HepG2 (cell line): ENCODE measurements around the gene AKR1C4. TPM values are rescaled to one million over a fixed set of nuclear protein-coding genes. Genes with fewer than 3 reads are reported as not detected.
A peak's percentile ranks its signal among the peaks of the same experiment; 100 is the strongest.

Source experiments
- ATAC-seq: fragments of 200-7000 bp; cut with Tn5 transposase; 3 replicates; pipeline ENCODE4 v1.9.1; 2020; ENCODE audit warnings: mild to moderate bottlenecking, moderate library complexity
- BruUV-seq: library from RNA; stranded (reverse); fragments of 400-500 nt; replicated peaks from 2 replicates; lab custom pipeline; 2021; lab: Mats Ljungman, UMichigan
- CTCF ChIA-PET: fragments of 300-600 bp; formaldehyde crosslinking; extraction: SDS; loops from one replicate; lab custom pipeline; 2021; ENCODE audit warnings: low total read pairs, inconsistent platforms, low intra/inter-chr PET ratio; lab: Yijun Ruan, JAX
- POLR2A ChIA-PET: fragments of 350-600 bp; sonication (Branson Sonifier 250); formaldehyde crosslinking; loops from one replicate; lab custom pipeline; 2020; ENCODE audit warnings: antibody characterized with exemption, inconsistent platforms; lab: Yijun Ruan, JAX
- DNase-seq: peaks from one replicate; pipeline ENCODE4 v3.0.0-alpha.2; 2015; ENCODE audit warnings: low spot score
- FAIRE-seq: peaks from 3 replicates; lab custom pipeline; 2011; peaks lifted over from hg19 to GRCh38; lab: Jason Lieb, UNC
- H2AFZ ChIP-seq: one replicate; pipeline ENCODE4 v1.6.1; 2011; ENCODE audit warnings: low read length, inconsistent platforms
- H3K27ac ChIP-seq: fragments of 300-600 bp; 3 replicates; pipeline ENCODE4 v1.8.0; 2011; ENCODE audit warnings: mixed run types, mild to moderate bottlenecking, mixed read lengths, low read length, inconsistent platforms; ENCODE audit not compliant: insufficient read depth; ENCODE audit errors: extremely low read length
- H3K27me3 ChIP-seq, 2 experiments: fragments of 200-600 bp in 1 of 2; 2 replicates in 1 of 2; 3 replicates in 1 of 2; pipeline versions ENCODE4 v1.6.0 to v1.8.0; 2011; ENCODE audit warnings: low read length in 2 of 2, mild to moderate bottlenecking in 2 of 2, moderate library complexity in 2 of 2, inconsistent platforms in 1 of 2; ENCODE audit not compliant: insufficient read depth in 2 of 2, control insufficient read depth in 1 of 2
- H3K36me3 ChIP-seq, 2 experiments: fragments of 200-600 bp in 1 of 2; replicated peaks in 1 of 2; 2 replicates in 1 of 2; 3 replicates in 1 of 2; pipeline versions ENCODE4 v1.5.1 to v1.8.0; 2011; ENCODE audit warnings: low read length in 2 of 2, inconsistent platforms in 1 of 2; ENCODE audit not compliant: insufficient read depth in 2 of 2, control insufficient read depth in 1 of 2
- H3K4me1 ChIP-seq: 2 replicates; pipeline ENCODE4 v1.5.1; 2012; ENCODE audit warnings: low read length, inconsistent platforms; ENCODE audit not compliant: insufficient read depth
- H3K4me2 ChIP-seq: 2 replicates; pipeline ENCODE4 v1.6.0; 2011; ENCODE audit warnings: low read depth, low read length, inconsistent platforms
- H3K4me3 ChIP-seq, 3 experiments: fragments of 200-600 bp in 1 of 3; sonication (generic), shearing (Covaris generic) in 1 of 3; replicated peaks in 1 of 3; 2 replicates each; pipeline ENCODE4 v1.5.1; 2011 to 2016; ENCODE audit warnings: low read length in 3 of 3, inconsistent platforms in 2 of 3, low read depth in 2 of 3, mild to moderate bottlenecking in 2 of 3, control low read depth in 1 of 3, mixed read lengths in 1 of 3; ENCODE audit not compliant: insufficient read depth in 1 of 3
- H3K79me2 ChIP-seq: one replicate; pipeline ENCODE4 v1.6.1; 2011; ENCODE audit warnings: low read length, inconsistent platforms; ENCODE audit not compliant: insufficient read depth
- H3K9ac ChIP-seq: 2 replicates; pipeline ENCODE4 v1.6.0; 2011; ENCODE audit warnings: mild to moderate bottlenecking, low read depth, low read length, inconsistent platforms; ENCODE audit not compliant: insufficient read depth
- H3K9me3 ChIP-seq: 2 replicates; pipeline ENCODE4 v1.5.1; 2012; ENCODE audit warnings: mild to moderate bottlenecking, low read length
- H4K20me1 ChIP-seq: 2 replicates; pipeline ENCODE4 v1.6.0; 2011; ENCODE audit warnings: inconsistent platforms, mild to moderate bottlenecking, low read length, moderate library complexity; ENCODE audit not compliant: insufficient read depth
- AFF4 ChIP-seq: sonication (generic); formaldehyde crosslinking; IDR thresholded peaks from 2 replicates; pipeline ENCODE4 v1.4.0; 2020; ENCODE audit warnings: missing genetic modification reagents
- ARHGAP35 ChIP-seq: sonication (generic); formaldehyde crosslinking; IDR thresholded peaks from 2 replicates; pipeline ENCODE4 v1.9.0; 2022; ENCODE audit warnings: mild to moderate bottlenecking, inconsistent platforms, moderate library complexity, missing genetic modification reagents, borderline replicate concordance
- ARID5B ChIP-seq: IDR thresholded peaks from 2 replicates; pipeline ENCODE4 v1.4.0; 2020; ENCODE audit warnings: mild to moderate bottlenecking, missing genetic modification reagents
- ASH2L ChIP-seq: fragments of 300-600, 200-600 bp; sonication (generic); IDR thresholded peaks from 2 replicates; pipeline ENCODE4 v1.7.0; 2017; ENCODE audit warnings: low read depth, mild to moderate bottlenecking, moderate library complexity, mixed read lengths, low read length; ENCODE audit not compliant: insufficient read length
- EP300 ChIP-seq, 3 experiments: sonication (generic) in 1 of 3; formaldehyde crosslinking in 1 of 3; IDR thresholded peaks; 2 replicates each; pipeline versions ENCODE4 v1.5.1 to v1.6.1; 2011 to 2020; ENCODE audit warnings: low read depth in 2 of 3, low read length in 2 of 3, borderline replicate concordance in 1 of 3, improper control_type of control experiment in 1 of 3, mild to moderate bottlenecking in 1 of 3, missing genetic modification reagents in 1 of 3, moderate library complexity in 1 of 3
- GATAD2A ChIP-seq: IDR thresholded peaks from 2 replicates; pipeline ENCODE4 v1.6.1; 2016
- HBP1 ChIP-seq: IDR thresholded peaks from 2 replicates; pipeline ENCODE4 v1.6.1; 2016; ENCODE audit warnings: low read depth, control low read depth
- NR2F6 ChIP-seq, 2 experiments: IDR thresholded peaks; 2 replicates each; pipeline ENCODE4 v1.6.1; 2016; ENCODE audit warnings: antibody characterized with exemption in 1 of 2, mild to moderate bottlenecking in 1 of 2
- RARA ChIP-seq: IDR thresholded peaks from 2 replicates; pipeline ENCODE4 v1.6.1; 2016; ENCODE audit warnings: missing genetic modification reagents, missing compliant biosample characterization
- SATB2 ChIP-seq: sonication (generic); formaldehyde crosslinking; IDR thresholded peaks from 2 replicates; pipeline ENCODE4 v1.5.0; 2020; ENCODE audit warnings: missing genetic modification reagents
- ZNF556 ChIP-seq: sonication (generic); formaldehyde crosslinking; IDR thresholded peaks from 2 replicates; pipeline ENCODE4 v1.4.0; 2020; ENCODE audit warnings: mild to moderate bottlenecking, missing genetic modification reagents, borderline replicate concordance
- ZNF644 ChIP-seq: IDR thresholded peaks from 2 replicates; pipeline ENCODE4 v1.6.1; 2016; ENCODE audit warnings: low read depth
- ZNF891 ChIP-seq: sonication (generic); formaldehyde crosslinking; IDR thresholded peaks from 2 replicates; pipeline ENCODE4 v1.5.0; 2020; ENCODE audit warnings: mild to moderate bottlenecking, missing genetic modification reagents
- WGBS: methylation state at CpG from one replicate; pipeline ENCODE4 v1.1.6; 2017; ENCODE audit warnings: low lambda C conversion rate; 5-methylcytosine and 5-hydroxymethylcytosine counted together
- in situ Hi-C: cut with HindIII; loops from 2 replicates; pipeline ENCODE4 v1.10.0; 2017; ENCODE audit warnings: low pct_unique_long_range_greater_than_20kb; ENCODE audit not compliant: extremely low pct_ligation_motif_present
- intact Hi-C: fragments of 100-400 bp; cut with micrococcal nuclease; formaldehyde crosslinking; loops from one replicate; pipeline ENCODE4 v1.10.0; 2022; ENCODE audit not compliant: unreplicated experiment
- polyA plus RNA-seq, 8 experiments: library from polyadenylated mRNA; depleted of rRNA in 3 of 8; stranded (reverse) in 7 of 8; unstranded in 1 of 8; fragments of >200 nt; fragmentation: Illumina TruSeq in 4 of 8; extraction: Trizol in 4 of 8; gene quantifications; 2 replicates each; pipeline versions ENCODE4 v1.2.1 to v1.2.3, GENCODE V29; 2011 to 2016; ENCODE audit warnings: low read depth in 4 of 8, missing spikeins in 1 of 8, mixed read lengths in 1 of 8; ENCODE audit not compliant: insufficient read depth in 1 of 8
- total RNA-seq, 5 experiments: library from RNA; depleted of rRNA; stranded (reverse); fragments of >200 nt; fragmentation: Illumina TruSeq; extraction: Trizol; gene quantifications; 2 replicates each; pipeline ENCODE4 v1.2.3, GENCODE V29; 2016; ENCODE audit warnings: low read depth in 1 of 5
- TF ChIP-seq, protein P1 (sequence below): IDR thresholded peaks from 2 replicates; pipeline ENCODE4 v1.6.1; 2016; ENCODE audit warnings: missing compliant biosample characterization, missing genetic modification reagents, borderline replicate concordance

The AKR1C4 gene
- total and polyA plus RNA-seq, 2 of the 13 experiments (the other 11 are each of a cell fraction or from before 2014, with no cell fraction given) = 0.18 to 1.3 TPM

GRCh38 chr10:5216801-5217200 lies 20.2 kb downstream of the AKR1C4 start:
- H3K27ac ChIP-seq = no peak overlapping the region
- CTCF ChIA-PET = no interaction called here
- in situ Hi-C loops = no loop called here
- no peak overlapping the region for H3K4me2 ChIP-seq
- no peak overlapping the region for H2AFZ ChIP-seq
- no peaks in the 10 kb centered on the region for H4K20me1 ChIP-seq
- no peak for FAIRE-seq
- H3K36me3 ChIP-seq = no peaks in the 10 kb centered on the region
- H3K4me1 ChIP-seq = peaks cover 36% of the 10 kb centered on the region
- intact Hi-C loops = no loop called here
- no TSS peak for BruUV-seq
- H3K79me2 ChIP-seq = no peaks in the 10 kb centered on the region
- POLR2A ChIA-PET = no interaction called here
- no peak overlapping the region for H3K4me3 ChIP-seq
- no peak for DNase-seq
- ATAC-seq = no peak
- WGBS = 86% methylated on average over 1 of the region's 2 CpGs
- peaks cover 12% of the 10 kb centered on the region for H3K9me3 ChIP-seq
- H3K27me3 ChIP-seq = no peaks in the 10 kb centered on the region
- H3K9ac ChIP-seq = no peak overlapping the region
- TF ChIP-seq HBP1 (CRISPR knock-in tag) (0 out of 2 replicates have a peak, but pooled peaks have one; percentile 33), ARID5B (CRISPR knock-in tag) (no peak), EP300 (IDR thresholded peaks at IDR 0.05; ENCODE audit: low read depth in 2 of 2, low read length in 2 of 2) (peak in 1 of 2 experiments; percentile 3; a peak in 1 of 4 replicates), EP300 (CRISPR knock-in tag; IDR thresholded peaks at IDR 0.05; ENCODE audit: borderline replicate concordance) (no peak), SATB2 (CRISPR knock-in tag) (no peak), ZNF644 (CRISPR knock-in tag) (no peak), ZNF891 (no peak), ZNF556 (CRISPR knock-in tag) (no peak), ASH2L (no peak), NR2F6 (IDR thresholded peaks at IDR 0.05) (no peak), NR2F6 (CRISPR knock-in tag; IDR thresholded peaks at IDR 0.05) (0 out of 2 replicates have a peak, but pooled peaks have one; percentile 24), AFF4 (CRISPR knock-in tag) (no peak), ARHGAP35 (no peak), GATAD2A (CRISPR knock-in tag) (peak; percentile 11; the same call in 1 of the 2 replicates), RARA (CRISPR knock-in tag) (0 out of 2 replicates have a peak, but pooled peaks have one; percentile 10)
- TF ChIP-seq, protein P1, sequence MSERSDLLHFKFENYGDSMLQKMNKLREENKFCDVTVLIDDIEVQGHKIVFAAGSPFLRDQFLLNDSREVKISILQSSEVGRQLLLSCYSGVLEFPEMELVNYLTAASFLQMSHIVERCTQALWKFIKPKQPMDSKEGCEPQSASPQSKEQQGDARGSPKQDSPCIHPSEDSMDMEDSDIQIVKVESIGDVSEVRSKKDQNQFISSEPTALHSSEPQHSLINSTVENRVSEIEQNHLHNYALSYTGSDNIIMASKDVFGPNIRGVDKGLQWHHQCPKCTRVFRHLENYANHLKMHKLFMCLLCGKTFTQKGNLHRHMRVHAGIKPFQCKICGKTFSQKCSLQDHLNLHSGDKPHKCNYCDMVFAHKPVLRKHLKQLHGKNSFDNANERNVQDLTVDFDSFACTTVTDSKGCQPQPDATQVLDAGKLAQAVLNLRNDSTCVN (CRISPR knock-in tag) = peak; percentile 98
